Mammary epithelial cell (primary cell): Measurements from ENCODE around the gene MUC12.
"Not testable (repeated sequence)": the region's sequence is repeated elsewhere in the genome, so short reads cannot be mapped to it uniquely, and the experiment has no call there.

Source experiments
- EZH2 ChIP-seq: IDR thresholded peaks from 2 replicates; pipeline ENCODE4 v1.6.1; 2012; ENCODE audit warnings: low read length, inconsistent platforms, borderline replicate concordance
- TF ChIP-seq, protein P1 (sequence below), 2 donors: IDR thresholded peaks in 1 of 2; conservative IDR thresholded peaks in 1 of 2; 2 replicates each; pipeline ENCODE4 v1.5.1; 2011 to 2012; ENCODE audit warnings: inconsistent platforms in 2 of 2, low read length in 2 of 2, mild to moderate bottlenecking in 2 of 2, control low read depth in 1 of 2, low read depth in 1 of 2; ENCODE audit not compliant: insufficient read depth in 1 of 2; ENCODE audit errors: extremely low read depth in 1 of 2

DNA sequence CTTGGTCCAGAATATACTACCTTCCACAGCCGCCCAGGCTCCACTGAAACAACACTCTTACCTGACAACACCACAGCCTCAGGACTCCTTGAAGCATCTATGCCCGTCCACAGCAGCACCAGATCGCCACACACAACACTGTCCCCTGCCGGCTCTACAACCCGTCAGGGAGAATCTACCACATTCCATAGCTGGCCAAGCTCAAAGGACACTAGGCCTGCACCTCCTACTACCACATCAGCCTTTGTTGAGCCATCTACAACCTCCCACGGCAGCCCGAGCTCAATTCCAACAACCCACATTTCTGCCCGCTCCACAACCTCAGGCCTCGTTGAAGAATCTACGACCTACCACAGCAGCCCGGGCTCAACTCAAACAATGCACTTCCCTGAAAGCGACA, 22.9 kb downstream of the MUC12 start:
- TF ChIP-seq, protein P1, sequence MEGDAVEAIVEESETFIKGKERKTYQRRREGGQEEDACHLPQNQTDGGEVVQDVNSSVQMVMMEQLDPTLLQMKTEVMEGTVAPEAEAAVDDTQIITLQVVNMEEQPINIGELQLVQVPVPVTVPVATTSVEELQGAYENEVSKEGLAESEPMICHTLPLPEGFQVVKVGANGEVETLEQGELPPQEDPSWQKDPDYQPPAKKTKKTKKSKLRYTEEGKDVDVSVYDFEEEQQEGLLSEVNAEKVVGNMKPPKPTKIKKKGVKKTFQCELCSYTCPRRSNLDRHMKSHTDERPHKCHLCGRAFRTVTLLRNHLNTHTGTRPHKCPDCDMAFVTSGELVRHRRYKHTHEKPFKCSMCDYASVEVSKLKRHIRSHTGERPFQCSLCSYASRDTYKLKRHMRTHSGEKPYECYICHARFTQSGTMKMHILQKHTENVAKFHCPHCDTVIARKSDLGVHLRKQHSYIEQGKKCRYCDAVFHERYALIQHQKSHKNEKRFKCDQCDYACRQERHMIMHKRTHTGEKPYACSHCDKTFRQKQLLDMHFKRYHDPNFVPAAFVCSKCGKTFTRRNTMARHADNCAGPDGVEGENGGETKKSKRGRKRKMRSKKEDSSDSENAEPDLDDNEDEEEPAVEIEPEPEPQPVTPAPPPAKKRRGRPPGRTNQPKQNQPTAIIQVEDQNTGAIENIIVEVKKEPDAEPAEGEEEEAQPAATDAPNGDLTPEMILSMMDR (conservative IDR thresholded peaks at IDR 0.05 in 1 of 2, IDR thresholded peaks at IDR 0.05 in 1 of 2; ENCODE audit: extremely low read depth in 1 of 2, insufficient read depth in 1 of 2, low read depth in 1 of 2, low read length in 2 of 2): not testable (repeated sequence)
- not testable (repeated sequence) for TF ChIP-seq EZH2
